AG04449 (cell line): ENCODE data around the gene RAB1A.

Experiments used
- CTCF ChIA-PET: fragments of 350-600 bp; formaldehyde crosslinking; extraction: SDS; loops from one replicate; lab custom pipeline; 2021; ENCODE audit warnings: antibody characterized with exemption; lab: Yijun Ruan, JAX
- POLR2A ChIA-PET: fragments of 400-600, 350-600 bp; formaldehyde crosslinking; extraction: SDS; loops from one replicate; lab custom pipeline; 2020; ENCODE audit warnings: antibody characterized with exemption, inconsistent platforms; lab: Yijun Ruan, JAX
- DNase-seq: peaks from one replicate; pipeline ENCODE4 v3.0.0-alpha.2; 2010; ENCODE audit warnings: low read depth, low spot score
- H3K4me3 ChIP-seq: 2 replicates; pipeline ENCODE4 v1.5.1; 2011; ENCODE audit warnings: low read depth, mild to moderate bottlenecking, control low read depth, low read length
- CTCF ChIP-seq: IDR thresholded peaks from one replicate; pipeline ENCODE4 v1.5.1; 2011; ENCODE audit warnings: mild to moderate bottlenecking, moderate library complexity, low read length, control low read depth, inconsistent platforms; ENCODE audit not compliant: insufficient read depth; ENCODE audit errors: missing control alignments

The RAB1A gene

GRCh38 chr2:65169760-65170136, 39.8 kb upstream of the RAB1A start:
- no peak for TF ChIP-seq CTCF
- ChIA-PET POLR2A (no interaction called here), CTCF (interaction anchor here (0.6 to 3.0 kb wide), 21 partner anchors 8 to 254 kb away, joined by 3 to 17 read pairs (median 5); partner anchors contain the start of gene RAB1A)
- no peak for DNase-seq
- H3K4me3 ChIP-seq, result no peak overlapping the region

GRCh38 chr2:65165558-65165957, 35.7 kb upstream of the RAB1A start:
- ChIA-PET CTCF (no interaction called here), POLR2A (no interaction called here)
- DNase-seq, result no peak
- TF ChIP-seq CTCF, result no peak
- H3K4me3 ChIP-seq, result no peak overlapping the region

- no peak for DNase-seq
- H3K4me3 ChIP-seq, result no peak overlapping the region
- CTCF ChIA-PET, result interaction anchor here (0.8 to 1.0 kb wide), 2 partner anchors 50 to 101 kb away, joined by 3 read pairs; no protein-coding TSS in a partner anchor
- POLR2A ChIA-PET, result interaction anchor here (0.9 kb wide), 1 partner anchor 34 kb away, joined by 3 read pairs; the partner anchor contains the start of gene RAB1A
- no peak for TF ChIP-seq CTCF
These were observed 34.6 kb upstream of the RAB1A start for GRCh38 chr2:65164426-65164891.

GRCh38 chr2:65161551-65162100, 31.7 kb upstream of the RAB1A start:
- no peak for DNase-seq
- ChIA-PET POLR2A (no interaction called here), CTCF (interaction anchor here (3.0 kb wide), 1 partner anchor 26 kb away, joined by 11 read pairs; no protein-coding TSS in a partner anchor)
- H3K4me3 ChIP-seq, result no peak overlapping the region
- TF ChIP-seq CTCF, result no peak

GRCh38 chr2:65159906-65160305, 30.0 kb upstream of the RAB1A start:
- no peak for DNase-seq
- TF ChIP-seq CTCF, result no peak
- CTCF ChIA-PET, result interaction anchor here (0.6 to 2.1 kb wide), 3 partner anchors 9 to 29 kb away, joined by 3 to 11 read pairs (median 3); no protein-coding TSS in a partner anchor
- POLR2A ChIA-PET, result no interaction called here
- no peak overlapping the region for H3K4me3 ChIP-seq

- ChIA-PET POLR2A (no interaction called here), CTCF (interaction anchor here (0.6 to 2.1 kb wide), 4 partner anchors 10 to 30 kb away, joined by 3 to 11 read pairs (median 3); no protein-coding TSS in a partner anchor)
- no peak overlapping the region for H3K4me3 ChIP-seq
- TF ChIP-seq CTCF, result no peak
- no peak for DNase-seq
These were observed 29.4 kb upstream of the RAB1A start for GRCh38 chr2:65159261-65159660.
